Mammary epithelial cell (primary cell): ENCODE measurements around the gene RAC2.

Experiments used
- CTCF ChIP-seq, 2 donors: IDR thresholded peaks in 1 of 2; conservative IDR thresholded peaks in 1 of 2; 2 replicates each; pipeline ENCODE4 v1.5.1; 2011 to 2012; ENCODE audit warnings: inconsistent platforms in 2 of 2, low read length in 2 of 2, mild to moderate bottlenecking in 2 of 2, control low read depth in 1 of 2, low read depth in 1 of 2; ENCODE audit not compliant: insufficient read depth in 1 of 2; ENCODE audit errors: extremely low read depth in 1 of 2
- EZH2 ChIP-seq: IDR thresholded peaks from 2 replicates; pipeline ENCODE4 v1.6.1; 2012; ENCODE audit warnings: low read length, inconsistent platforms, borderline replicate concordance

GRCh38 chr22:37275622-37276021 is 31.6 kb upstream of the RAC2 start:
- TF ChIP-seq EZH2 (no peak), CTCF (conservative IDR thresholded peaks at IDR 0.05 in 1 of 2, IDR thresholded peaks at IDR 0.05 in 1 of 2; ENCODE audit: extremely low read depth in 1 of 2, insufficient read depth in 1 of 2, low read depth in 1 of 2, low read length in 2 of 2) (no peak)
